Astrocyte of the hippocampus (primary cell): ENCODE results near the gene TCHH.

ENCODE experiments used
- DNase-seq: peaks from one replicate; pipeline ENCODE4 v3.0.0; 2011; ENCODE audit warnings: low read depth, low spot score

Gene TCHH

DNA sequence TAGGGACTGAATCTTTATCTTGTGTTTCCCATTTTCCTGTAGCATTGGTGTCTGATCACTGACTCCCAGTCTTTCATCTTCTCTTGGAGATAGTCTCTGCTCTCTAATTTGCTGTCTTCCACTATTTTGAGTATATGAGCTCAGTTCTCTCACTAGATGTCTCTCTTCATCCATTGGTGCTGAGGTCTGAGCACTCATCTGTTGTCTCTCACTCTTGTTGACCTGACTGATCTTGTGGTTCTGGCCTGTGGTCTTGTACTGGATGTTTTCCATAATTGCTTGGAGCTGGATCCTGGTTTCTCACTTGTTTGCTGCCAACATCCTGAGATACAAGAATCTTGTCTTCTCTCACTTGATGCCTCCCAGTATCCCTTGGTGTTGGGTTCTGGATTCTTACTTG, 53.3 kb downstream of the TCHH start:
- no peak for DNase-seq
